GM10847 (cell line): ENCODE data around the gene OCIAD1.

Experiments used
- POLR2A ChIP-seq: IDR thresholded peaks from 2 replicates; pipeline ENCODE4 v1.6.1; 2011; ENCODE audit not compliant: insufficient read length; ENCODE audit errors: extremely low read depth

The OCIAD1 gene

GRCh38 chr4:48862661-48863060 lies 31.8 kb downstream of the OCIAD1 start:
- no peak for TF ChIP-seq POLR2A

- no peak for TF ChIP-seq POLR2A
Measured at GRCh38 chr4:48863728-48864127, 32.8 kb downstream of the OCIAD1 start.

GRCh38 chr4:48877827-48878535 lies 47.1 kb downstream of the OCIAD1 start:
- no peak for TF ChIP-seq POLR2A

GRCh38 chr4:48879561-48880442 lies 48.9 kb downstream of the OCIAD1 start:
- no peak for TF ChIP-seq POLR2A

GRCh38 chr4:48891028-48891619 lies 60.2 kb downstream of the OCIAD1 start:
- no peak for TF ChIP-seq POLR2A

GRCh38 chr4:48896845-48897244 lies 66.0 kb downstream of the OCIAD1 start:
- TF ChIP-seq POLR2A: no peak

- TF ChIP-seq POLR2A: no peak
Measured at GRCh38 chr4:48898733-48899431, 68.0 kb downstream of the OCIAD1 start.

- no peak for TF ChIP-seq POLR2A
Measured at GRCh38 chr4:48899432-48899749, 68.5 kb downstream of the OCIAD1 start.

GRCh38 chr4:48899950-48900349 lies 69.1 kb downstream of the OCIAD1 start:
- no peak for TF ChIP-seq POLR2A

- TF ChIP-seq POLR2A: no peak
Measured at GRCh38 chr4:48901196-48901595, 70.3 kb downstream of the OCIAD1 start.

- no peak for TF ChIP-seq POLR2A
Measured at GRCh38 chr4:48902266-48902665, 71.4 kb downstream of the OCIAD1 start.

- TF ChIP-seq POLR2A: no peak
Measured at GRCh38 chr4:48904101-48904500, 73.2 kb downstream of the OCIAD1 start.

- no peak for TF ChIP-seq POLR2A
Measured at GRCh38 chr4:48904541-48905142, 73.8 kb downstream of the OCIAD1 start.

- TF ChIP-seq POLR2A: no peak
Measured at GRCh38 chr4:48905363-48906015, 74.6 kb downstream of the OCIAD1 start.
